NB4 (cell line): Measurements from ENCODE around the gene GPR3.

ENCODE experiments used
- DNase-seq: peaks from one replicate; pipeline ENCODE4 v3.0.0; 2010; ENCODE audit warnings: low read depth
- H3K4me3 ChIP-seq: one replicate; pipeline ENCODE4 v1.5.1; 2011; ENCODE audit warnings: mild to moderate bottlenecking, low read depth, low read length, moderate library complexity
- MYC ChIP-seq: IDR thresholded peaks from 2 replicates; pipeline ENCODE4 v1.6.1; 2011; ENCODE audit warnings: low read depth, low read length
- POLR2A ChIP-seq: IDR thresholded peaks from 2 replicates; pipeline ENCODE4 v1.6.1; 2011; ENCODE audit warnings: mild to moderate bottlenecking; ENCODE audit not compliant: insufficient read length; ENCODE audit errors: extremely low read depth
- TF ChIP-seq, protein P1 (sequence below): IDR thresholded peaks from 2 replicates; pipeline ENCODE4 v1.6.1; 2011; ENCODE audit warnings: low read depth, low read length
- TF ChIP-seq, protein P2 (sequence below): IDR thresholded peaks from one replicate; pipeline ENCODE4 v1.5.1; 2012; ENCODE audit warnings: low read depth, low read length

Gene GPR3

DNA sequence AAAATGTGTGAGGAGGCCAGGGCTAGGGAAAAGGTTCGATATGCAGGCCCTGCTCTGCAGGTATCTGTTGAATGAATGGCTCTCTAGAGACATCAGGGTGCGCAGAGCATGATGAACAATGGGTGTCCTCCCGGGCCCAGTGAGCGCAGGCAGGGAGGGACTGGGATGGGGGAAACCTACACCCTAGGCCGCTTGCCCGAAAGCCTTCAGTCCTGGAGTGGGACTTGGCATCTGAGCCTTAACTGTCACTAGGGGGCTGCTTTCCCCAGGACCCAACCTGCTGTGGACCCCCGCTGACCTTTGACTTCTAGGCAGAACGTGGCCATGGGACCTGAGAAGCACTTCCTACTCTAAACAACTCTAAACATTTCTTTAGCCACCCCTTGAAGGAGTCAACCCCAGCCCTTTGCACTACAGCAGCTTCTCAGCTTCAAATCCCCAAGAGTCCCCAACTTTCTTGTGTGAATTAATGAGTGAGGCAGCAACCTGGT, 25.2 kb upstream of the GPR3 start:
- TF ChIP-seq MYC (no peak), POLR2A (no peak)
- TF ChIP-seq, protein P1, sequence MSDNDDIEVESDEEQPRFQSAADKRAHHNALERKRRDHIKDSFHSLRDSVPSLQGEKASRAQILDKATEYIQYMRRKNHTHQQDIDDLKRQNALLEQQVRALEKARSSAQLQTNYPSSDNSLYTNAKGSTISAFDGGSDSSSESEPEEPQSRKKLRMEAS: no peak
- TF ChIP-seq, protein P2, sequence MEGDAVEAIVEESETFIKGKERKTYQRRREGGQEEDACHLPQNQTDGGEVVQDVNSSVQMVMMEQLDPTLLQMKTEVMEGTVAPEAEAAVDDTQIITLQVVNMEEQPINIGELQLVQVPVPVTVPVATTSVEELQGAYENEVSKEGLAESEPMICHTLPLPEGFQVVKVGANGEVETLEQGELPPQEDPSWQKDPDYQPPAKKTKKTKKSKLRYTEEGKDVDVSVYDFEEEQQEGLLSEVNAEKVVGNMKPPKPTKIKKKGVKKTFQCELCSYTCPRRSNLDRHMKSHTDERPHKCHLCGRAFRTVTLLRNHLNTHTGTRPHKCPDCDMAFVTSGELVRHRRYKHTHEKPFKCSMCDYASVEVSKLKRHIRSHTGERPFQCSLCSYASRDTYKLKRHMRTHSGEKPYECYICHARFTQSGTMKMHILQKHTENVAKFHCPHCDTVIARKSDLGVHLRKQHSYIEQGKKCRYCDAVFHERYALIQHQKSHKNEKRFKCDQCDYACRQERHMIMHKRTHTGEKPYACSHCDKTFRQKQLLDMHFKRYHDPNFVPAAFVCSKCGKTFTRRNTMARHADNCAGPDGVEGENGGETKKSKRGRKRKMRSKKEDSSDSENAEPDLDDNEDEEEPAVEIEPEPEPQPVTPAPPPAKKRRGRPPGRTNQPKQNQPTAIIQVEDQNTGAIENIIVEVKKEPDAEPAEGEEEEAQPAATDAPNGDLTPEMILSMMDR: no peak
- H3K4me3 ChIP-seq: peak overlapping the region; percentile 81
- DNase-seq: no peak

DNA sequence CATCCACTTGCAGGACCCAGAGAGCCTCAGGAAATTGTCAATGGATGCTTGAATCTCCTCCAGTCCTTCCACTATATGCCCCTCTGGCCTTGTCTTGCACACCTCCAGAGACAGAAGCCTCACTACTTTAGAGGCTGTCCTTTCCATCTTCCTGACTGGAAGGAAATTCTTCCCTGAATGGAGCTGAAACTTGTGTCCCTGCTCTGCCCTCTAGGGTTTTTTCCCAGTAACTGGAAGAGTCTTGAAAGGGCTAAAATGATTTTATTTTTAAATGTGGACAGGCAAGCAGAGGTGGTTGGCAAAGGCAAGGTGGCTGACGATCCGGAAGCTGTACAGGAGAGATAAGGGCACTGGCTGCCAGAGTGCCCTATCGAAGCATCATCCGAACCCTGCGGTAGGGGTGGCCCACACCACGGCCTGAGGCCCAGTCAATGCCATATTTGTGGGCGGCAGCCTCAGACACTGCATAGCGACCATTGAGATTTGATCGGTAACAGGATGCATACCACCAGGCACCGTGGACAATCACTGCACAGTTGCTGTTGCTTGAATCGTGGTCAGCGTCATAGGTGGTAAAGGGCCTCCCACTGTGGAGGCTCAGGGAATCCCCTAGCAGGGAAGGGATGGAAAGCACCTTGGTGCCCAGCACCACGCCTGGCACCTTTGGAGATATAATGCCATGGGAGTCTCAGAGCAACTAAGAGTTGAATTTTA, 23.4 kb upstream of the GPR3 start:
- TF ChIP-seq, protein P1: no peak
- TF ChIP-seq POLR2A: no peak
- no peak for DNase-seq
- no peak overlapping the region for H3K4me3 ChIP-seq

DNA sequence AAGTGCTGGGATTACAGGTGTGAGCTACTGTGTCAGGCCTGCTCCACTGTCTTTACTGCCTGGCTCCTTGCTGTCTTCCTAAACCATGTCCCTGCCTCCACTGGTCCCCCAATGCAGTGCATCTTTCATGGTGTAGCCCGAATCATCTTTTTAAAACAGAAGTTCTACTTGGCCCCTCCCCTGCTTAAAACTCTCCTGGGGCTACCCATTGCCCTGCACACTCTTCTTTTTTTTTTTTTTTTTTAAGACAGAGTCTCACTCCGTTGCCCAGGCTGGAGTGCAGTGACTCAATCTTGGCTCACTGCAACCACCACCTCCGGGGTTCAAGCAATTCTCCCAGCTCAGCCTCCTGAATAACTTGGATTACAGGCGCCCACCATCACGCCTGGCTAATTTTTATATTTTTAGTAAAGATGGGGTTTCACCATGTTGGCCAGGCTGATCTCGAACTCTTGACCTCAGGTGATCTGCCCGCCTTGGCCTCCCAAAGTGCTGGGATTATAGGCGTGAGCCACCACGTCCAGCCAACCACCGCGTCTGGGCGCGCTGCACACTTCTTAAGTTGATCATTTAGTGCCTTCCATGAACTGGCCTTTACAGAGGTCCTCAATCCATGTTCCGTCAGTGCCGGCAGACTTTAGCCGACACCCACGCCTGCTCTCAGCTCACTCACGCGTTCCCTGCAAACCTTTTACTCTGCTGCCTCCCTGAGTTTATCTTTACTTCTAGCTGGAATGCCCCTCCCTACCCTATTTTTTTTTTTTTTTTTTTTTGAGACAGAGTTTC, 20.2 kb upstream of the GPR3 start:
- DNase-seq: no peak
- TF ChIP-seq POLR2A (no peak), MYC (no peak)
- TF ChIP-seq, protein P1: no peak
- H3K4me3 ChIP-seq: no peak overlapping the region

DNA sequence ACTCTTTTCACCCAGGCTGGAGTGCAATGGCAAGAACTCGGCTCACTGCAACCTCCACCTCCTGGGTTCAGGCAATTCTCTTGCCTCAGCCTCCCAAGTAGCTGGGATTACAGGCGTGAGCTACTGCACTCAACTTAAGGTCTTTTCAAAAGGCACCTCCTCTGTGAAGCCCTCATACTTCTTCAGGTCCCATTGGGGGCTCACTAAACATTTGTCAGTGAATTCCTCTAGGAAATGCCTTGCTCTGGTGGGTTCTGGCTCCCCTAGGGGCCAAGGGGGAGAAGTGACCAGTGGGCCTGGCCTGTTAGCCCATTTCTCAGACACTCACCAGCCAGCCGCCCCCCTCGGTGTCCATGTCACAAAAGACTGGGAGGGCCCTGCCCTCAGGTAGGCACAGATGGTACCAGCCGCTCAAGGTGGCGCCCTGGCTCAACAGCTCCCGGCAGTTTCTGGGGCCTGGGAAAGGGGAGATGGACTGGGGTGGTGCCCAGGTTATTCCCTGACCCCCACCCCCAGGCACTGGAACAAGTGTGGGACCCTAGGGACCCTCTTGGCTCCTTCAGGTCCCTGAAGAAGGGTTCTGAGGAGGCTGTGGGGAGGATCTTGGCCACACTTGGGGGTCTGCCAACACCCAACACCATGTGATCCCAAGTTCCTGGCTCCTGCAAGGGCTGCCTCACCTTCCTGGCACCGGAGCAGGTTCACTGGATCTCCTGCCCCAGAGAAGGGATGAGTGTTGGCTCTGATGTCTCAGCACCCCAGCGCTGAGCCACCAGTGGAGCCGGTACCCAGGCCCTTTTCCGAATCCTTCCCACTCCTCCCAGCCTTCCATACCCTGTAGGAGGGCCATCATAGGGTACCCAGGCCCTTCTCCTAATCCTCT, 19.4 kb upstream of the GPR3 start:
- H3K4me3 ChIP-seq: no peak overlapping the region
- DNase-seq: no peak
- TF ChIP-seq, protein P2: peak; percentile 25
- TF ChIP-seq, protein P1: no peak
- no peak for TF ChIP-seq POLR2A

DNA sequence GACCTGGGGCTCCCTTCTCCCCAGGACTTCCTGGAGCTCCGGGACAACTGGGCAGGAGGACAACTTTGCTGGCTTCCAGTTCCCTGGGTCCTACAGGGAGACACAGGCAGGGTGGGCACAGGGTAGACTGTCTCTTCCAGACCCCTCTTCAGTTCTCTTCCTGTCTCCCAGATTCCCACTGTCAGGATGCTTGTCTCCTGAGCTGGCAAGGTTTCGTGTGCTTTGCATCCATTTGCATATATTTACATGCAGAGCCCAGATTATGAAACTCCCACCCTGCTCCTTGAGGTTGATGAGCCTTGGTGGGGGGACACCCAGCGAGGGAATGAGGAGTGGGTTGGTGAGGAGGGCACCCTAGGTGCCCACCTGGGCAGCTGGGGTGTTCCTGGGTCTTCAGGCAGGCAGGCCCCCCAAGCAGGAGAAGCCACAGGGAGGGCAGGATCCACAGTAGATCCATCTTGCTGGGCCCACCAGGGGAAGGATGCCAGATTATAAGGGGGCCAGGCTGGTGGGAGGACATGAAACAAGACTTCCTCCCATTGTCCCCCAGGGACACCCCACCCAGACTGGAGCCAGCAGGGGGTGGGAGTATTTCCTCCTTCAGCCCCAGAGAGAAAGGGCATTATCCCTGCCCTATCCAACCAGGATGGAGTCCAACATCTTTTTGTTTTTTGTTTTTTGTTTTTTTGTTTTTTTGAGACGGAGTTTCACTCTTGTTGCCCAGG, 17.9 kb upstream of the GPR3 start, which contains the start of gene FCN3:
FCN3 (minus strand) TSS at position 463 of the 725 bp plus-strand sequence; CDS start at position 457, 6 bp downstream.
- H3K4me3 ChIP-seq: no peak within 1 kb of the TSS
- TF ChIP-seq MYC (no peak), POLR2A (no peak)
- TF ChIP-seq, protein P2: no peak
- TF ChIP-seq, protein P1: no peak
- peak; percentile 61 for DNase-seq
